ENCODE results near the gene SMURF2. TPM values are rescaled to one million over a fixed set of nuclear protein-coding genes. Genes with fewer than 3 reads are reported as not detected.

Gene SMURF2
- total and polyA plus RNA-seq, 9 donors = 9.9 to 29.0 (median 22.6) TPM

DNA sequence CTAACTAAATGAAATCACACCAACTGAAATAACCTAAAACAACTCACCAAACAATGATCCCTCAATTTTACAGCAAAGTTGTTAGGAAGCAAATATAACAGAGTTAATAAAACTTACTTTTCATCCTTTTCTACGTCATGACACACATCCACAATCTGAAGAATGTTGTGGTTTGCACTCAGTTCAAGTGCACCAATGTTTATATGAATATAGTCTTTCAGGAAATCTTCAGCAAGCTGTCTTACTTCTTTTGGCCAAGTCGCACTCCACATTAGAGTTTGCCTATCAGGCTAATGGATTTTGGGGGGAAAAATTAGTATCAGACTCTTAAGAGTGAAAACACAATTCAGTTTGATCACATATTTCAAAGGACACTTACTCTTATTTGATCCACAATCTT is 159.3 kb downstream of the SMURF2 start:
- Histone ChIP-seq H3K36me3 (no peaks in the 10 kb centered on the region), H3K27ac (no peak overlapping the region), H3K9me3 (no peaks in the 10 kb centered on the region), H3K27me3 (no peaks in the 10 kb centered on the region), H3K4me3 (no peak overlapping the region), H3K4me1 (ENCODE audit: insufficient read depth) (peaks cover 1% of the 10 kb centered on the region)
- DNase-seq = no peak
- WGBS, 3 donors = 50 to 64% (median 51%) methylated on average over 2 of the region's 2 CpGs
- TF ChIP-seq CTCF (IDR thresholded peaks at IDR 0.05) (no peak), EP300 (IDR thresholded peaks at IDR 0.05) (no peak), POLR2A (IDR thresholded peaks at IDR 0.05) (no peak)
- intact Hi-C loops (cut with DNase I) = no loop called here

- intact Hi-C loops (cut with DNase I) = no loop called here
- Histone ChIP-seq H3K27me3 (no peaks in the 10 kb centered on the region), H3K9me3 (no peaks in the 10 kb centered on the region), H3K27ac (no peak overlapping the region), H3K4me3 (no peak overlapping the region), H3K4me1 (ENCODE audit: insufficient read depth) (peaks cover 1% of the 10 kb centered on the region), H3K36me3 (no peaks in the 10 kb centered on the region)
- TF ChIP-seq POLR2A (IDR thresholded peaks at IDR 0.05) = no peak
- TF ChIP-seq CTCF (IDR thresholded peaks at IDR 0.05) = no peak
- TF ChIP-seq EP300 (IDR thresholded peaks at IDR 0.05) = no peak
- no peak for DNase-seq
- 68 to 75% (median 71%) methylated on average over 3 of the region's 3 CpGs for WGBS, 3 donors
Observed at GRCh38 chr17:64502021-64502420, 160.1 kb downstream of the SMURF2 start.

- no peak overlapping the region for H3K4me3 ChIP-seq
- no peak overlapping the region for H3K27ac ChIP-seq
- 67 to 79% (median 73%) methylated on average over 11 of the region's 11 CpGs for WGBS, 3 donors
- no peaks in the 10 kb centered on the region for H3K36me3 ChIP-seq
- no peak for DNase-seq
- H3K9me3 ChIP-seq = no peaks in the 10 kb centered on the region
- peaks cover 1% of the 10 kb centered on the region for H3K4me1 ChIP-seq (ENCODE audit: insufficient read depth)
- intact Hi-C loops (cut with DNase I) = no loop called here
- no peak for TF ChIP-seq EP300 (IDR thresholded peaks at IDR 0.05)
- TF ChIP-seq CTCF (IDR thresholded peaks at IDR 0.05) = no peak
- TF ChIP-seq POLR2A (IDR thresholded peaks at IDR 0.05) = no peak
- H3K27me3 ChIP-seq = no peaks in the 10 kb centered on the region
Observed at GRCh38 chr17:64500862-64501765, 161.0 kb downstream of the SMURF2 start.

- Histone ChIP-seq H3K4me3 (no peak overlapping the region), H3K36me3 (no peaks in the 10 kb centered on the region), H3K4me1 (ENCODE audit: insufficient read depth) (peaks cover 4% of the 10 kb centered on the region), H3K27me3 (no peaks in the 10 kb centered on the region), H3K9me3 (no peaks in the 10 kb centered on the region), H3K27ac (no peak overlapping the region)
- no peak for TF ChIP-seq EP300 (IDR thresholded peaks at IDR 0.05)
- TF ChIP-seq CTCF (IDR thresholded peaks at IDR 0.05) = no peak
- no peak for TF ChIP-seq POLR2A (IDR thresholded peaks at IDR 0.05)
- intact Hi-C loops (cut with DNase I) = no loop called here
- WGBS, 3 donors = 82 to 88% (median 83%) methylated on average over 8 of the region's 8 CpGs
- DNase-seq = no peak
Observed at GRCh38 chr17:64500487-64500859, 161.6 kb downstream of the SMURF2 start.

All from ovary (tissue), 9 donors.